Left hindlimb (tissue), 1 donor: ENCODE data around the gene THG1L.

Source experiments
- DNase-seq: peaks from one replicate; pipeline ENCODE4 v3.0.0-alpha.2; 2018

THG1L gene

DNA sequence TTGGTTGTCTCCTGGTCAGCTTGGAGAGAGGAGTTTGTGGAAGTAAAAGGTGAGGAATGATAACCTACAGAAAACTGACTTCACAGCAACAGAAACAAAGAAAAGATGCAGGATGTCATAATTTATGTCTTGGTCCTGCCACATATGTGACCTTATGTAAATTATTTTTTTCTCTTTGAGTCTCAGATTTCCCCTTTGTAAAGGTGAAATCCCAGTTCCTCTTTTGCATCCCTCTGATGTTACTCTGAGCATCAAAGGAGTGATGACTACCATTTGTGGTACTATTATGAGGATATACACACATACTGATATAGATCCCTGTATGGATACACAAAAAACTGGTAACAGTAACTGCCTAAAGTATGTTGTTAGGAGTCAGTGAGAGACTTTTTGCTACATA, 1.4 kb upstream of the THG1L start:
- DNase-seq = no peak

DNA sequence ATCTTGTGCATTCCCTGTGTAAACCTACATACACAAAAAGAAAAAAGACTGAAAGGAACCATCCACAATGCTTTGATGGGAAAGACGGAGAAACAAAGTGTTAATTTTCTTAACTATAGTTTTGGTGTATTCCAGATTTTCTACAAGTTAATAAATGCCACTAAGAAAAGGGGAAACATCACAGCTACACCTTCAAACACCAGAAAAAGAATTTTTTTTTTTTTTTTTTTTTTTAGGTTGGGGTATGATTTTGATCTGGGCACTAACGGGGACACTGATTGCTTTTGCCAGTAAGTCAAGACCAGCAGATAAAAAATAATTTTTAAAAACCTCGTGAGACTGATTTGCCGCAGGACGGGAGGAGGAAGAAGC, 334 bp upstream of the THG1L start:
- no peak for DNase-seq

DNA sequence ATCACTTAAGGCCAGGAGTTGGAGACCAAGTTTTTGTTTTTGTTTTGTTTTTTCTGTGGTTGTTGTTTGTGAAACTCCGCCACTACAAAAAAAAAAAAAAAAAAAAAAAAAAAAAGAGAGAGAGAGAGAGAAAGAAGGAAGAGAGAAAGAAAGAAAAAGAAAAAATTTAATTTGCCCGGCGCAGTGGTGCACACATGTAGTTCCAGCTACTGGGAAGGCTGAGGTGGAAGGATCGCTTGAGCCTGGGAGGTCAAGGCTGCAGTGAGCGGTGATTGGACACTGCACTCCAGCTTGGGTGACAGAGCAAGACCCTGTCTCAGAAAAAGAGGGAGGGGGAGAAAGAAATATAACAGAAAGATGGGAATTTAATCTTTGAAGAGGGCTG, 902 bp downstream of the THG1L start:
- no peak for DNase-seq

DNA sequence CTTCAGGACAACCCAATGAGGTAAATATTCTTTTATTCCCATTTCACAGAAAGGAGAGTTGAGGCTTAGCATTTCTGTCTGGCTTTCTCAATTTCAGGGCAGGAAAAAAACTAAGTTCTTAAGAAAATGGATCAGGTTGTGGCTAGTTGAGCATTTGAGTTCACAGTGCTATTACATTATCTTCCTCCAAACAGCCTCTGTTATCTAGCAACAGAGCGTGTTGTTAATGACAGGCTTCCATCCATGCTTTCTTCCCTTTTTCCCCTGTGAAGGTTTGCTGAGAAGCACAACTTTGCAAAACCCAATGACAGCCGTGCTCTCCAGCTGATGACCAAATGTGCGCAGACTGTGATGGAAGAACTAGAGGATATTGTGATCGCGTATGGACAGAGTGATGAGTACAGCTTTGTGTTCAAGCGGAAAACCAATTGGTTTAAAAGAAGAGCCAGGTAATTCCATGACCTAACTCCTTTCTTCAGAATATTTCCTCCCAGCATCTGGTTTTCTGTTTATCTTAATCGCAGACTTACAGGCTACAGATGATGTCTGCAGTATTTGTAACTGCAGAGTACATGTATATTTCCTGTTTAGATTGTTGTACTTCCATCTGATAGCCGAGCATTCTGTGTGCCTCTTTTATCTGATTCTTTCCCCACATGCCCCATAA, 1.5 kb downstream of the THG1L start:
- no peak for DNase-seq

DNA sequence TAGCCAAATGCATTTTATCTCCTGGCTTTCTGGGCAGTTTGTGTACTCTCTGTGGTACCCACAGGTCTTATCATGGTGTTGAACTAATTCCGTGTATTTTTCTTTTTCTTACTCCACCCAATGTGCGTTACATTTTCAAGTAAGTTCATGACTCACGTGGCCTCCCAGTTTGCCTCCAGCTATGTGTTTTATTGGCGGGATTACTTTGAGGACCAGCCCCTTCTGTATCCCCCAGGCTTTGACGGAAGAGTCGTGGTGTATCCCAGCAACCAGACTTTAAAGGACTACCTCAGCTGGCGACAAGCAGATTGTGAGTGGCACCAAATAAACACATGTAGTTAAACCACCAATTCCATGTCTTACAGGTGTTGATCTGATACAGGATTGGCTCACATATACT, 3.2 kb downstream of the THG1L start:
- no peak for DNase-seq

DNA sequence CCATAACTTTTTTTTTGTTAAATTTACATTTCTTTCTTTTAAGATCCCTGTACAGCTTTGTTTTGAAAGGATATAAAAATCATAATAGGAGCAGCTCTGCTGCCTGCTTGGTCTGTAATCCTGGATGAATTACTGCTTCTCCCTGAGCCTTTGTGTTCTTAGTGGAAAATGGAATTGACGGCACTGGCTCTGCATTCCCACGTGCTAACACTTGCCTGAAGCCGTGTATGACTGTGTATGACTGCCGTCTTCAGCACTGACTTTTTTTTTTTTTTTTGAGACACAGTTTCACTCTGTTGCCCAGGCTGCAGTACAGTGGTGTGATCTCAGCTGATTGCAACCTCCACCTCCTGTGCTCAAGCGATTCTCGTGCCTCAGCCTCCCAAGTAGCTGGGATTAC, 4.8 kb downstream of the THG1L start:
- no peak for DNase-seq

DNA sequence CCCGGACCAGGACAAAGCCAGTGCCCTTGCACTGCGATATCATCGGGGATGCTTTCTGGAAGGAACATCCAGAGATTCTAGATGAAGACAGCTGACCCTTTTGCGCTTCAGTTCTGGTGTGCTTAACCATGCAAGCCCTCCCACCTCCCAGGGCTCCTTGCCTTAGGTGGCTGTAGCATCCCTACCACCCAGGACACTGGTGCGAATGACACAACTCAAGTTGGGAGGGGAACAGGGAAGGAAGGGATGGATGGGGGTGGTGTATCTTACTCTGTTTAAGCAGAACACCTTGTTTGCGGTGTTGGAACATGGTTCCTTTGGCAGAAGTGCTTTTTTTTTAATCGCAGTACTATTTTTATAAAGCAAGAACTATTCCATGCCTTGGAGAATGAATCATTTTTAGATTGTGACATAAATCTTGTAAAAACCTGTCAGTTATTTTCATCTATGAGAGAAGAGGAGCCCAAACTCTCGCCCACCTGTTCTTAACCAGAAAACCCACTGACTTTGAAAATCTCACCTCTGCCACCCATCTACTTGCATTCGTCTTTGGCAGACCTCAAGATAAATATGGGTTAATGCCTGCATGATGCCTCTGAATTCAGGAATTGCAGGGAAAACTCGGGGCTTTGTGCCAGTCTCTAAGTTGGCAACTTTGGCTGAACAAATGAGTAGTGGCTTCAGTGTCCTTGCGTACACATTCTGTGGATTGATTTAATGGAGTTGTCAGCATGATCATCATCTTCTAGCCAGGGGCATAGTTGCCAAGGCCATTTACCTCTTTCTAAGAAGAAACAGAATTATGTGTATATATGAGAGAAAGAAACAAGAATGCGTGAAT, 8.4 kb downstream of the THG1L start:
- no peak for DNase-seq

DNA sequence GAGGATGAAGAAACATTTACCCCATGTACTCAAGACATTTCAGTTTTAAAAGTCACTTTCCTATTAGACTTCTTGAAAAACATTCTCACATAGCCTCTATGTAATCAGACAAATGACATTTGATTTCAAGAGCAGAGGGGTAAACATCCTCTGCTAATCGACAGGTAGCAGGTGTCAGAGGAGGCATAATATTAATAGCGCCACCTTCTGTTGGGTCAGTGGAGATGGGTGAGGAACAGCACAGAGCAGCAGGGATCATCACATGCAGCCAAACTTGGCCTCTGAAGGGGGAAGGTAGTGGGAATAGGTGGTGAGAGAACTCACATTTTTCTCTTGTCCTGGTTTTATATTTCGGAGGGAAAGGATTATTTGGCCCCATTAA, 9.0 kb downstream of the THG1L start:
- no peak for DNase-seq

DNA sequence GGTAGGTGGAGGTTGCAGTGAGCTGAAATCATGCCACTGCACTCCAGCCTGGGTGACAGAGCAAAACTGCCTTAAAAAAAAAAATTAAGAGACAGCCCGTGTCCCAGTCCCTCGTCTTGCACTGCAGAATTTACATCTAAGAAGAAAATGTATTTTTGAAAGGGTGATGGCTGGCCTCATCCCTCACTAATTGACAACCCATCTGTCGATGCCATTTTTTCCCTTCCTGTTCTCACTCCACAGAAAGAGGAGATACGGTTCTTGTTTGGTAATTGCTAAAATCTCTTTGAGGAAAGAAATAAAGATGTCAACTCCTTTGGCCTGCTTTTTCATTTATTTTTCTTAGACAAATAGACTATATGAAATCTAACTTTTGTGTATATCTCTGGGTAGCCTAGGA, 9.9 kb downstream of the THG1L start:
- no peak for DNase-seq

DNA sequence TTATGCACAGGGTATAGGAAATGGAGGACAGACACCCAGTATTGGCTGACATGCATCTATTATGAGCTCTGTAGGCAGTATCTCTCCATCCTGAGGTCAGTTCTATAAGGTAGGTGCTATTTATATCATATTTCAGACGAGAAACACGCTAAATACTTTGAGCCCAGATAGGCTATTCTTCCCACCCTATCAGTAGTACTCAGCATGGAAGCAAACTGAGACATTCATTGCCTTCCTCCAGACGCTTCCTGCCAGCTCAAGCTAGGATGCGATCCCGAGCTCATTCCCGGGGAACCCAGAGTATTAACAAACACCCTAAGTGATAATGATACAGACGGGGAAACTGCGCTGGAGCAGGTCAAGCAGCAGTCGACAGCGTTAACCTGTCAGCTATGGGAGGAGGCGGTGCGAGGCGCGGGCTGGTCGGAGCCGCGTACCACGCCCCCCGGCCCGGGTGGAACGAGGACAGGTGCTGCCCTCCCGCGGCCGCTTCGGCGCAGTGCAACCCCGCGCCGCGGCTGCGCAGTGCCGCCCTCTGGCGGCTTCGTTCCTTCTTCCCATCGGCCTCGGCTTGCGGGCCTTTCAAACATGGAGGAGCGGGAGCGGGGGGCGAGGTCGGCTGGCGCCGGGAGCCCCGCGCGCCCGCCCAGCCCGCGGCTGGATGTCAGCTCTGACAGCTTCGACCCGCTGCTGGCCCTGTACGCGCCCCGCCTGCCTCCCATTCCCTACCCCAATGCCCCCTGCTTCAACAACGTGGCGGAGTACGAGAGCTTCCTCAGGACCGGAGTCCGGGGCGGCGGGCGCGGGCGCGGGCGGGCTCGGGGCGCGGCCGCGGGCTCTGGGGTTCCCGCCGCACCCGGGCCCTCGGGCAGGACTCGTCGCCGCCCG, 12.2 kb downstream of the THG1L start, which contains the start of gene LSM11:
Gene LSM11, plus strand, starts transcription at position 550 of the 888 bp plus-strand sequence. Its CDS starts 39 bp downstream, at position 589.
- DNase-seq = peak; percentile 92

DNA sequence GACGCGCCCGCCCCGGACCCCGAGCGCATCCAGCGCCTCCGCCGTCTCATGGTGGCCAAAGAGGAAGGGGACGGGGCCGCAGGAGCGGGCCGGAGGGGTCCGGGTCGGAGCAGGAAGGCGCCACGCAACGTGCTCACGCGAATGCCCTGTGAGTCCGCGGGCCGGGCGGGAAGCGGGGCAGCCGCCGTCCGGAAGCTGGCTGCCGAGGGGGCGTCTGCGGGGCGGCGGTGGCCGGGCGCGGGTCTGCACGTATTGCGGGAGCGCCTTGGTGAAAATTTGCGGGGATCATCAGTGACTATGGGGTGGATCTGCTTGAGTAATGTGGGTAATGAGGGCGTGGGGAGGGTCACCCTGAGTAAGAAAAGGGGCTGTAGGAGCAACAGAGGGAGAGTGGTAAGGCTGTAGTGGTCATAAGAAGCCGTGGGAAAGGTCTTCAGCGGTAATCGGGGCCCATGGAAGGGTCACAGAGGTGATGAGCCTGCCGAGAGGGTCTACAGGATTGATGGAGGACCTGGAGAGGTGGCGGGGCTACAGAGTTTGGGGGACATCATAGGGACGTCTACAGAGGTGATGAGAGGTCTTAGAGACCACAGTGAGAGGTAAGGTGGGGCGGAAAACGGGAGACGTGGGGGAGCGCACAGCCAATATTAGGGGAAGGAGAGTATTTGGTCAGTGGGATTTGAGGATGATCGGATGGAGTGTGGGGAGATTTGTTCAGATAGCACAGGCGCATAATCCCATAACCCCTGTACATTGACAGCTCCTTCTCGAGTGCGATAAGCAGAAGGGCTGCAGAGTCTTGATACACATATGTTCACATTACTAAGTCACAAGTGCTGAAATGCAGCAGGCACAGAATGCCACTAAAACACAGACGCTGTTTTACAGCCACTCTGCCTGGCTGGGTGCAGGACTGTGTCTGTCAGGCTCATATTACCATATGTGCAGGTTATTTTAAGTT, 13.1 kb downstream of the THG1L start:
- DNase-seq = peak; percentile 38

DNA sequence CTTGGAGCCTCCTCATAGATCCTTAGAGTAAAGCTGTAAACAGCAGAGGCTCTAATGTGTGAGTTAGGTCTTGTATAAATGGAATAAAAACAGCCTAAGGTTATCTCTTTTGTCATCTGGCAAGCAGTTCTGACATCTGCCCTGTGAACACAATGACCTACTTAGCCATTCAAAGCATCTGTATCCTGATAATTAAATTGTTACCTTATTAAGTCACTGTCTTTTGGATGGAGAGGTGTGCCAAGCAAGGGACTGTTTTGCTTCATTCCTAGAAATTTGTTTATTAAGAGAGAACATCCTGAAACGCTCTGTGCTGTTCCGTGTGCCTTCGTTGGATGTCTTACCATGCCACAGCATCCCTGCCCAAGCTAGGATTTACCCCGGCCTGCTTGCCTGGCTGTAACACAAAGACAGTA, 13.8 kb downstream of the THG1L start:
- DNase-seq = no peak

DNA sequence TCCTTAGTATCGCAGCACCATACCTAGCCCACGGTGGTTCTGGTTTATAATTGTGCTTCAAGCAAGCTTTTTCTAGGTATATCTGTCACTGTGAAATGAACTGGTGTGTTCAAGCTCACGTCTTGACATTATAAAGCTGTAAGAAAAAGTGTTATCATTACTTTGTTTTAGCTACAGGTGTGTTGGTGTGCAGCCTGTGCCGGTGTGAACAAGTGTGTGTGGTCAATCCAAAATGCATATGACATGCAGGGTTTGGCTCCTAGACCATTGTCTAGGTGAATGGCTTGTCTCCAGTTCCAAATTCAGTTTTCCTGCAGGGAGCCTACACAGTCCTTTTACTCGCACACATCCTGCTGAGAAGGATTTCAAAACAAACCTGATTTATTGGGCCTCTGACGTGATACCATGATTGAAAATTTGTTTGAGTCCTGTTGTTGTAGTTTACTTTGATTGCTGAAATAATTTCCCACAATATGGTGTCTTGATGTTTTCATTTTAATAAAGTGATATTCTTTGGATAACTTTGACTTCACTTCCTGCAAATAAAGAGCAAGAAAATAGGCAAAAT, 16.0 kb downstream of the THG1L start:
- DNase-seq = no peak

DNA sequence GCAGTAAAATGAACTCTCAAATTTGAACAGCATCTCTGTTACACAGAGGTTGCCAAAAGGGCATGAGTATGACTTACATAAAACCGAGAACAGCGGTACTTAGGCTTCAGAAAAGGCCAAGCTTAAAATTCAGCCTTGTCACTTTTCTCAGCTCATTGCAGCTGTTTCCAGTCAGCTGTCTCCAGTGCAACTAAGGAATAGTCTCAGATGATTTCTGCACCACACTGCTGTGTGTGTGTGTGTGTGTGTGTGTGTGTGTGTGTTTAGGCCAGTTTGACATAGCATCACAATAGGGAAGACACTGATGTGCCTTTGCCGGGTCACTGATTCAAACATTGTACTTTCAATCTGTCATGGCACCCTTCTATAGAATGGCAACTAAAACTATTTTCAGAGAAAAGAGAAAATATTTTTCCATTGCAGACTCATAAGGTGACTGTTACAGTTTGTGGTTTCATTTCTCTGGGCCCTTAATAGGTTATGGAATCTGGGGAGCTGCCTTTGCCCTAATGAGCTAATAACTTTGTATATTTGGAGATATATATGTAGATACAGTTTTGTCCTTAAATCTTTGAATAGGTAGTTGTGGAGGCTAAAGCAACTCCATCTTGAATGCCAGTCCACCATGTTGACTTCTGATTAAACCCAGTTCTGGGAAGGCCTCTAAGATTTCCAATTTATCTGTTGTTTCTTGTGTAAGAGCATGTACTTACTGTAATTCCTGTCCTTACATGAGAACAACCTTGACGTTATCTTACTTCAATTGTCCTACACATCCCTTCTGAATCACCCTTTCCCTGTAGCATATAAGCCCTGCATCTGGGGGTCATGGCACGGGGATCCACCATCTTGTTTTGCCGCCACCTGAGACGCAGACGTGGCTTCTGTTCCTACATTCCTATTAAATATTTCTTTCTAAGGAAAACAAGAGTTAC, 16.8 kb downstream of the THG1L start:
- no peak for DNase-seq

DNA sequence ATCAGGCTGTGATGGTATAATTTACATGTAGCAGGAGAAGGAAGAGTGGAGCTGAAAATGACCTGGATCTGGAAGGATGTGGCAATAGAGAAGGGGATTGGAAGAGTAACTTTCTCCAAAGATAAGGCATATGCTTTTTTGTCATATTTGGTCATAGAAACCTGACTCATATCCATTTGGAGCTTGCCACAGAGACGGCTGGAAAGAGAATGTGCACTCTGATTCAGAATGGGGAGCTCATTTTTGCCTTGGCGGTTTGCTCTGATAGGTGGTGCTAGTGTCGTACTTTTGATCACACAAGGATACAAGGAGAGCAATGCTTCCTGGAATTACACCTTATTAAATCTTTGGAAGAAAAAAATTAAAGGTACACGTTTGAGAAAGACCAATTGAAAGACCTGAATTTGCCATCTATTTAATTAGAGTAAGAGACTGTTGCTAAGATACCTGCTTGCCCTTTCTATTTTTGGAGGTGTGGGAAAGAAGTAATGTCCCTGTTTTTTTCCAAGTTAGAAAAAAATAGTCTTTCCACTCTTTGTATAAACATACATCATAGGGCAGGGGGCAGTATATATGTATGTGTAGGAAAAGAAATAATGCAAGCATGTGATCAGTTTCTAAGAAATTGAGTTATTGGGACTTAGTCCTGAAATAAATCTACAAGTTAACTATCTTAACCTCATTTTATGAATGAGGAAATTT, 17.7 kb downstream of the THG1L start:
- DNase-seq = no peak

DNA sequence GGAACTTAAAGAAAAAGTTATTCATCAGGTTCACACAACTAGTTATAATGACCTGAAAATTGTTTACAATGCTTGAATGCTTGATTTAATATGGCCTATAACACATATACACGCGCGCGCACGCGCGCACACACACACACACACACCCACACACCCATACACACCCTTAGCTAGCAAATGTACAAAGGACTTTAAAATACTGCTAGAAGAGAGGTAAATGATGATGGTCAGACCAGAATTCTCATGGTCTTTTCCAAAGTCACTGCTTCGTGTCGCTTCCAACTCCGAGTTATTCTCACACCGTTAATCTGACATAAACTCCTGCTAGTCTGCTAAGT, 18.2 kb downstream of the THG1L start:
- DNase-seq = no peak

DNA sequence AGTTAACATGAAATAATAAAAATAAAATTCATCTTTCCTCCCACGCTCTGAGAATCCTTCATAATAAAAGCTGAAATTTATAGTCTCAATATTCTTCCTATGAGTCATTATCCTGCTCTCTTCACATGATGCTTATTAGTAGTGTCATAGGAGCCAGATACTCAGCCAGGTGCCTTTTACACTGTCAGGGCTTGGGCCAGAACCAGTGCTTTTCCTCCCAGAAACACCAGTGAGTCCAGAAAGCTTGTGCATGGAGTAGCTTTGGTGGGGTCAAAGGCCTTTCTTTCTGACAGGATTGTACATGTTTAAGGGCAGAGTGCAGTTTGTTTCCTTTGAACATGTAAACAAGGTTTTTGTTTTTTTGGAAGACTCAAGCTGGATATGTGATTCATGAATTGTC, 19.1 kb downstream of the THG1L start:
- DNase-seq = no peak

DNA sequence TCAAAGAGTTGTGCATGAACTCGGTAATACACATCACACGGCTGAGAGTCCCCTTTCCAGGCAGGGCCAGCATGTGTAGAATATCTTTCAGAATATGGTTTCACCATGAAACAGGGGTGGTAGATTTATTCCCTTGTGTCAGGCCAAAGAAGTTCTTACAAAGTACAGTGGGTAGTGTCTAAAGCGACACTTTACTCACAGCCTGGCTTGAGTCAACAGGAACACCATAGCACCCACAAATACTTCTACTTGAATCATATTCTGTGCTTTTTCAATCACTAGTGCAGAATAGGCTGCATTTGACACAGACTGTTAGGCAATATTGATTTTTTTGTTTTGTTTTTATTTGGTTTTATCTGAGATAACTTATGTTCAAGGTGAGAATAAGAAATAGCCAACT, 24.9 kb downstream of the THG1L start:
- DNase-seq = no peak

DNA sequence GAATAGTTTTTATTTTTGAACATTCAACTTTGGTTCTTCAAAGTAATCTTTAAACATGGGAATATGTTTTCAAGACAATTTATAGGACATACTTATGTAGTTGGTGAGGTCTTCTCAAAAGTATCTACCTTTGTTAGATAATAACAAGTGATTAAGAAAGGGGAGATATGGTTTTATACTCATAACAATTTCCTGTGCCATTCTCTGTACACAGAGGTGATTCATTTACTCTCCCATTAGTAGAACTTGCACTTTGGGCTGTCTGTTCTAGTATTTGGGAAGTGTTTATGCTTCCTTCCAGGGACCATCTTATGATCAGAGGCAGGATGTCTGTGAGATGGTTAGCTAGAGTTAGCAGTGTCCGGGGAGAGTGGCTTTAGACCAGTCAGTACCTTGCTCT, 27.5 kb downstream of the THG1L start:
- DNase-seq = no peak
